ENCODE measurements around the gene STAG3.
A peak's percentile ranks its signal among the peaks of the same experiment; 100 is the strongest.
"Not testable (repeated sequence)": the region's sequence is repeated elsewhere in the genome, so short reads cannot be mapped to it uniquely, and the experiment has no call there.

The STAG3 gene

DNA sequence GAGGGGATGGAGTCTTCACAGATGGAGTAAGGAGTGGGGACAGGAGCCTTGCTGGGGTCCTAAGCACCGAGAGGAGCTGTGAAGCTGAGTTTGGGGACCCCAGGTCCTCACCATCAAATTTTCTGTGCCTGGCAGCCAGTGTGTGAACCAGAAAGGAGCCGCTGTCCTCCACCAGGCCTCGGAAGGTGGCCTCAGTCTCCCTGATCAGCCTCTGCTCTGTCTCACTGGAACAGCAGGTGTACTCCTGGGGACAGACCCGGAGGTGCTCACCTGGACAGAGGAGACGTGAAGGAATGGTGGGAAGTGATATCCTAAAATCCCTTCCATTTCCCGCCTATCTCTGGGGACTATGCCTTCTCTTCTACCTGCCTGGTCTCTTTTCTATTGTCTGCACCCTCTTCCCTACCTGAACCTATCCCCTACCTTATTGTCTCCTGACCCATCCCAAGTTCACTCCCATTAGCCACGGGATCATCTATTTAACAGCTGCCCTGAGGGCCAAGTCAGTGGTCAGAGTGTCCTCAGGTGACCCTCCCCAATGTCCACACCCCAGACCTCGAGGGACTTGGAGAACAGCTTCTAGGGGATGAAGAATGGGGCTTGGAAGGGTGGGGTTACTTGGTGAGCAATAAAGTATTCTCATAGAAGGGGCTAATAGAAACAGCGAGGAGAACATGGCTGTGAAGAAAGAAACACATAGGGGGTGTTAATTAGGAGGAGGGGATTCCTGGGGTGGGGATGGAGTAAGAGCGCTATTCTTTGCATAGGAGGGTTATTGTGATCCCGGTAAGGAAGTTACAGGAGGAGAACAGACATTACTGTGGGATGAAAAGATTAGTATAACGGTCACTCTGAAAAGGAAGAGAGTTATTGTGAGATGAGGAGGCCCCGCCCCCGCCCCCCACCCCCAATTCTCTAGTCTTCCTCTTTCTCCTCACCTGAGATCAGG lies 1.3 kb upstream of the STAG3 start:
- no peak for DNase-seq

DNA sequence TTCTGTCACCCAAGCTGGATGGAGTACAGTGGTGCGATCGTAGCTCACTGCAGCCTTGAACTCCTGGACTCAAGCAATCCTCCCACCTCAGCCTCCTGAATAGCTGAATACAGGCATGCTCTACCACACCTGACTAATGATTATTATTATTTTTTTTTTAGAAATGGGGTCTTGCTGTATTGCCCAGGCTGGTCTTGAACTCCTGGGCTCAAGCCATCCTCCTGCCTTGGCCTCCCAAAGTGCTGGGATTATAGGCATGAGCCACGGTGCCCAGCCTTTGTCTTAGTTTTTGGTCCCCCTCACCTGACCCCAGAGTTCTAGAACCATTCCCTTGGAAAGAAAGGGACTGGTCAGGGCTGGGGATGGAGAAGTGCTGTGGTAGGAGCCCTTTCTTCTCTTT lies 2.4 kb downstream of the STAG3 start:
- not testable (repeated sequence) for DNase-seq

DNA sequence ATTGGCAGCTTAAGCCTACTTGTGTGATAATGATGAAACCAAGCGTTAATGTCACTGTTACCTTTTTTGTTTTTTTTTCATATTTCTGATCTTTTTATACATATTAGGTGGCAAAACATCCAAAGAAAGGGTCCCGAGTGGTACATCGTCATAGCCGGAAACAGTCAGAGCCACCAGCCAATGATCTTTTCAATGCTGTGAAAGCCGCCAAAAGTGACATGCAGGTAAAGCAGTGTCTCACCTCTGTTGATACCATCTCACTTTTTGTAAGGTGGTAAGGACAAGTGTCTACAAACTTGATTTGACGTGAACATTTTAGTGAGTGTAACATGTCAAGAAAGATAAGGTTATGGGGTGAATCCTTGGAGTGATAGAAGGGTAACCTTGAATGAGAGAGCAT lies 4.9 kb downstream of the STAG3 start:
- not testable (repeated sequence) for DNase-seq

DNA sequence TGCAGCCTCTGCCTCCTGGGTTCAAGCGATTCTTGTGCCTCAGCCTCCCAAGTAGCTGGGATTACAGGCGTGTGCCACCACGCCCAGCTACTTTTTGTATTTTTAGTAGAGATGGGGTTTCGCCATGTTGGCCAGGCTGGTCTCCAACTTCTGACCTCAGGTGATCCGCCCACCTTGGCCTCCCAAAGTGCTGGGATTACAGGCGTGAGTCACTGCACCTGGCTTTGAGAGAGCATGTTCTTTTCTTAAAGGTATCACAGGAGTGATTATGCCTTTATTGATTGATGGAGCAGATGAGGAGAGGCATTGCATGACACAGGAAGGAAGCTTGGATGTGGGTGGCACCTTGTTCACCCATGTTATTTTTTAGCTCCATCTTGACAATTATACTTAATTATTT lies 5.4 kb downstream of the STAG3 start:
- not testable (repeated sequence) for DNase-seq

DNA sequence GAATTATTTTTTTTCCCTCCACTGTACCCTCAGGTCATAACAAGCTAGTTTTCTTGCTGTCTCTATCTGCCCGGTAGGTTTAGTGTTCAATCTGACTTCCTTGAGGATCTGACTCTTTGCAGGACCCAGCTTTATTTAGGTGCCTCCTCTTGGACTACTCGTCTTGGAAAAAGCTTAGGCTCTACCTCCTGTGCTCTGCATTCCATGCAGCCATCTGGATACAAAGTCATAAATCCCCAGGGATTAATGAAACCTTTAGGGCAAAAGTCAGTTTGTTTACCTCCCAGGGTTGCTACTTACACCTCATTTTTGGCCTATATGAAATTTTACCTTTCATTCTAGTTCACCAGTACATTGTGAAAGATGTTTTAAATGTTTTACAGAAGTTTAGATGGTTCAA lies 8.0 kb downstream of the STAG3 start:
- DNase-seq, result no peak

DNA sequence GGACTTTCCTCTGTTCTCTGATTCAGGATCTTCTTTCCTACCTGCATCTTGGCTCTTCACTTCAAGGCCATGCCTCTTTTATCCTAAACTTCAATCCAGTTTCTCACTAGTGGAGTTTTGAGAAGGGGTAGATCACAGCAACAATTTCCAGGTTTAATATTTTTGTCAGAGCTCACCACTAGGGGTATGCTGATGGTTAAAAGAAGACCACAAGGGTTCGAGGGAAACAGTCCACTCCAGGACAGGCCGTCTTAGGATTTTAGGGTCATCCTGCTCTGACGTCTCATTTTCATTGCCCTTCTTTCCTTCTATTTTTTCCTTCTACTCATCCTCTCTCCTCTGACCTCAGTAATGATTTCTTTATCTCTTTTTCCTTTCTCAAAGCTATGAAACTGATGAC lies 11.3 kb downstream of the STAG3 start:
- no peak for DNase-seq

DNA sequence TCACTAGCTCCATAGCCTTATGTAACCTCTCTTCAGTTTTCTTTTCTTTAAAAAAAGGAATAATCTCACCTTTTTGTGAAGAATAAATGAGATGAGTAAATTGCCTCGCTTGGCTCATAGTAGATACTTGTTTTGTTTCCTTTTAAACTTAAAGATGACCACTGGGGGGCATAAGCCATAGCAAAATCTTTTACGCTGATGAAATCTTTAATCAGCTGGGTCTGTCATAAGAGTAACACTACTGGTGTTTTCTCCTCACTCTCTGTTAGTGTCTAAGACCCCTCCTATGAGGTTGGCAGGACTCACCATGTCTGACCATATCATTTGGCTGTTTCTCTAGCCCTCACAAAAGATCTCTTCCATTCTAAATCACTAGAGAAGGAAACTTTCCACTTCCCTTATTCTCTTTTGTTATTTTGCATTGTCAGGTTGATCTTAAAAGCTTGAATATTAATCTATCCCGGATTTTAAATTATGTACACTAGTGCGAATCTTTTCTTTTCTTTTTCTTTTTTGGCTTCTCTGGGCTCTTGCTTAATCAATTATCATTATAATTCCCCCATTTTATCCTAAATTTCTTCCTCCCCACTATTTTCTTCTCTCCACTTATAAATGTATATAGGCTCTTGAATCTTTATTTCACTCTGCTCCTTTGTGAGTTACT lies 12.5 kb downstream of the STAG3 start:
- no peak for DNase-seq

DNA sequence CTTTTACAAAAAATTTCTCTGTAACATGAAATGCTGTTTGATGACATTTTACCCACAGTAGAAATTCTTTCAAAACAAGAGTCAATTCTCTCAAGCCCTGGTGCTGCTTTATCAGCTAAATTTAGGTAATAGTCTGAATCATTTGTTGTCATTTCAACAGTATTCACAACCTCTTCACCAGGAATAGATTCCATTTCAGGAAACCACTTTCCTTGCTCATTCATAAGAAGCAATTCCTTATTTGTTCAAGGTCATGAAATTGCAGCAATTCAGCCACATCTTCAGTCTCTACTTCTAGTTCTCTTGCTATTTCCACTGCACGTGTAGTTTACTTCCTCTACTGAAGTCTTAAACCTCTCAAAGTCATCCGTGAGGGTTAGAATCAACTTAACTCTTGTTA lies 14.1 kb downstream of the STAG3 start:
- DNase-seq, result no peak

DNA sequence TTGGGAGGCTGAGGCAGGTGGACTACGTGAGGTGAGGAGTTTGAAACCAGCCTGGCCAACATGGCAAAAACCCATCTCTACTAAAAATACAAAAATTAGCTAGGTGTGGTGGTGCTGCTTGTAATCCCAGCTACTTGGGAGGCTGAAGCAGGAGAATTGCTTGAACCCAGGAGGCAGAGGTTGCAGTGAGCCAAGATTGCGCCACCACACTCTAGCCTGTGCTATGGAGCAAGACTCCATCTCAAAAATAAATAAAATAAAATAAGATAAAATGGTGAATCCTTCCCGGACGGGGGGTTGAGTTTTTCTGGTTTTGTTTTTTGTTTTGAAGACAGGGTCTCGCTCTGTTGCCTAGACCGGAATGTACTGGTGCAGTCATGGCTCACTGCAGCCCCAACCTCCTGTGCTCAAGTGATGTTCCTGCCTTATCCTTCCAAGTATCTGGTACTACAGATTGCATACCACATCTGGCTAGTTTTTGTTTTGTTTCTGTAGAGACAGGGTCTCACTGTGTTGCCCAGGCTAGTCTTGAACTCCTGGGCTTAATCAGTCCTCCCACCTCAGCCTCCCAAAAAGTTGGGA lies 14.7 kb downstream of the STAG3 start:
- not testable (repeated sequence) for DNase-seq

DNA sequence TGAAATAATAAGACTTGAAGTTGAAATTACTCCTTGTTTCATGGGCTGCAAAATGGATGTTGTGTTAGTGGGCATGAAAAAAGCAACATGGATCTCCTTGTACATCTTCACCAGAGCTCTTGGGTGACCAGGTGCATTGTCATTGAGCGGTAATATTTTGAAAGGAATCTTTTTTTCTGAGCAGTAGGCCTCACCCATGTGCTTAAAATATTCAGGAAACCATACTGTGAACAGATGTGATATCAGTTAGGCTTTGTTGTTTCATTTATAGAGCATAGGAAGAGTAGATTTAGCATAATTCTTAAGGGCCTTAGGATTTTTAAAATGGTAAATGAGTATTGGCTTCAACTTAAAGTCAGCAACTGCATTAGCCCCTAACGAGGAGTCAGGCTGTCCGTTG lies 15.3 kb downstream of the STAG3 start:
- DNase-seq, result no peak

DNA sequence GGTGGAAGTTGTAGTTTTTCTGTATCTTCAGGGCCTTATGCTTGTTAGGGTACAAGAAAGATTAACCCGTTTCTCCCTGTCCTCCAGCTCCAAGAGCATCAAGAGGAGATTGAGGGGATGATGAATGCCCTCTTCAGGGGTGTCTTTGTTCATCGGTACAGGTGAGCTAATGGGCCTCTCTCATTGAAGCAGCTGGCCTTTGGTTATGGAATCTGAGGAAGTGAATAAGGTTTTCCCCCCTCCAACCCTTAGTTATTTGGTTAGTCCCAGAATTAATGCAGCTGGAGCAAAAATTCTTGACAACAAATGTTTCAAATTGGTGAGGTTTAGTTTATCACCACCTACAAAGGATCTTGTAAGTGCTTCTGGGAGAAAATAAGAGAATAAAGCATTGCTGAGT lies 17.5 kb downstream of the STAG3 start:
- no peak for DNase-seq

DNA sequence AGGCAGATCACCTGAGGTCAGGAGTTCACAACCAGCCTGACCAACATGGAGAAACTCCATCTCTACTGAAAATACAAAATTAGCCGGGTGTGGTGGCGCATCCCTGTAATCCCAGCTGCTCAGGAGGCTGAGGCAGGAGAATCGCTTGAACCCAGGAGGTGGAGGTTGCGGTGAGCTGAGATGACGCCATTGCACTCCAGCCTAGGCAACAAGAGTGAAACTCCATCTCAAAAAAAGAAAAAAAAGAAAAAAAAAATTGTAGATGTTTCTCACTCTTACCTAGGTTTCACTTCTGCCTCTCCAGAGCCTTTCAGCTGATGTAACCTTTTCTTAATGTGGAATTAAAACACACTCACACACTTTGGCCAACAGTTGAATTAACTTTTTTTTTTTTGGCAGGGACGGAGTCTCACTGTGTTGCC lies 18.2 kb downstream of the STAG3 start:
- DNase-seq, result not testable (repeated sequence)

DNA sequence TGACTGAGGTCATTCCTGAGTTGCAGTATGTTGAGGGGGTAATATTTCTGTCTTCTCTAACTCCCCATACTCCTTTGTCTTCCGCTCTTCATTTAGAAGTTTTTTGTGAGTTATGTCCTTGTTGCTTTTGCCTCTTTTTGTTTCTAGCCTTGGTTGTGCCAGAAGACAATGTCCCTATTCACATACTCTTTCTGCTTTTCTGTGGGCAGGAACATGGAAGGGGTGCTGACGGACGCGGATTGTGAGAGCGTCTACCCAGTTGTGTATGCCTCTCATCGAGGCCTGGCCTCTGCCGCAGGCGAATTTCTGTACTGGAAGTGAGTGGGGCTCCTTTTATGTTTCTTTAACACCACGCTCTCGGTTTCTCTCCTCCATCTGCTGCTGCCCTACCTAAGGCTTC lies 20.5 kb downstream of the STAG3 start:
- no peak for DNase-seq

DNA sequence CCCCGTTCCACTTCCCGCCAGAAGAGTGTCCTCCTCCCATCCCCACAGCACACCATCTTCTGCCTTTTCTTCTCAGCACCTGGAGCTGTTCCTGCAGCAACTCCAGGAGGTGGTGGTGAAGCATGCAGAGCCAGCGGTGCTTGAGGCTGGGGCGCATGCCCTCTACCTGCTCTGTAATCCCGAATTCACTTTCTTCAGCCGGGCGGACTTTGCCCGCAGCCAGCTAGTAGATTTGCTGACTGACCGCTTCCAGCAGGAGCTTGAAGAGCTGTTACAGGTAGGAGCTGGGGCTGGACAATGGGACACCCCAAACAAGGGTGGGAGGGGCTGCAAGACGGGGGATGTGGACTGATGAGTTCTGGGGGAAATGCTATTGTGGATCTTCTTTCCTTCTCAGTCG lies 23.0 kb downstream of the STAG3 start:
- DNase-seq, result no peak

DNA sequence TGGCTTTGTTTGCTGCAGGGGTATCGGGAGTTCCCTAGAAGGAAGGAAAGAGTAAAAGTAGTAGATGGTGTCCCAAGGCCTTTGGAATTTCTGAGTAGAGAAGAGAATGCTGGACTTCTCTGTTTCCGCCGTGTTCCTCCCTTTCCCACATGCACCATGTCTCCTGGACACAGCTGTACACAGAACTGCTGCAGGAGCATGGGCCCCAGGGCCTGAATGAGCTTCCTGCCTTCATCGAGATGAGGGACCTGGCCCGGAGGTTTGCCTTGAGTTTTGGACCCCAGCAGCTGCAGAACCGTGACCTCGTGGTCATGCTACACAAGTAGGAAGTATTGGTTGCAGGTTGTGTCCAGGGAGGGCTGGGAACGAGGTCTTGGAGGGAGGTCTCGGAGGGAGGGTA lies 26.7 kb downstream of the STAG3 start:
- no peak for DNase-seq

DNA sequence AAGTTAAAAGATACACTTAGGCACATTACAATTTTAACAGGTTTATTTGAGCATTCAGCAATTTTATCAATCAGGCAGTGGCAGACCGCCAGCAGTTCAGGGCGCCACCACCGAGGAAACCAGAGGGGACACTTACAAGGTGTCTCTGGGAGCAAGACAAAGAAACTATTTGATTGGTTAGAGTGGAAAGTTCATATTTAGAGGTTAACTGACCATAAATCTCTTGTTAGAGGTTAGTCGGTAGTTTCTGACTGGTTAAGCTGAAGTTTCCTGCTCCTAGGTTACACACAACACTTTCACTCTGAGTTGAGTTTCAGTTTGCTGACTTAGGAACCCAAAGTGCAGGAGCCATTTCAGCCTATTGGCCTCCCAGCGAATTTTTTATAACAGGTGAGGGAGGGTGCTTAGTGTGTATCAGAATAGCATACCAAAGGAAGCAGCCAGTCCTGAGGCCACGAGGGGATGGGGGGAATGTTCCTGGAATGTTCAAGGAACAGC lies 31.2 kb downstream of the STAG3 start:
- DNase-seq, result peak in 1 of 2 experiments; percentile 16

DNA sequence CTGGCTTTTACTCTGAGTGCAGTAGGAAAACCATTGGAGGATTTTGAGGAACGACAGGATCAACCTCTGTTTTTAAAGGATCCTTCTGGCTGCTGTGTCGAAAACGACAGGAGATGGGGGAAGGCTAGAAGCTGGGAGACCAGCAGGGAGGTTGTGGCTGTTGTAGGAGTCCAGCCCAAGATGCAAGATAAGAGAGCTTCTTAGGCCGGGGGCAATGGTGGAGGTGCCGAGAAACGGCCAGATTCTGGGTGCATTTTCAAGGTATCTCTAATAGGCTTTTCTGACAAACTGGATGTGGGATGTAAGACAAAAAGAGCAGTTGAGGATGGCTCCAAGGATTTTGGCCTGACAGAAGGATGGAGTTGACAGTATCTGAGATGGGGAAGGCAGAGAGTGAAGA lies 31.8 kb downstream of the STAG3 start:
- DNase-seq, result no peak

DNA sequence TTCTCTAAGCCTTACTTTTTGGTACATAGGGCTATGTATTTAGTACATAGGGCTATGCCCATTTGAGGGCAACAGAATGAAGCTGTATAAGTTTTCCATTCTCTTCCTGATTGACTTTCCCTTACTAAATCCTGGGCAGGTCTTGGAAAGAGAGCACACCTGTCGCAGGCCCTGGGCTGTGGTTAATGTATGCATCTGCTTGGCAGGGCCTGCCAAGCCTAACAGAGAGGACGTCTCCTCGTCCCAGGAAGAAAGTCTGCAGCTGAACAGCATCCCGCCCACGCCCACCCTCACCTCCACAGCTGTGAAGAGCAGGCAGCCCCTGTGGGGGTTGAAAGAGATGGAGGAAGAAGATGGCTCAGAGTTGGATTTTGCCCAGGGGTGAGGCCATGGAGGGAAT lies 33.1 kb downstream of the STAG3 start:
- DNase-seq, result peak; percentile 16 to 29

DNA sequence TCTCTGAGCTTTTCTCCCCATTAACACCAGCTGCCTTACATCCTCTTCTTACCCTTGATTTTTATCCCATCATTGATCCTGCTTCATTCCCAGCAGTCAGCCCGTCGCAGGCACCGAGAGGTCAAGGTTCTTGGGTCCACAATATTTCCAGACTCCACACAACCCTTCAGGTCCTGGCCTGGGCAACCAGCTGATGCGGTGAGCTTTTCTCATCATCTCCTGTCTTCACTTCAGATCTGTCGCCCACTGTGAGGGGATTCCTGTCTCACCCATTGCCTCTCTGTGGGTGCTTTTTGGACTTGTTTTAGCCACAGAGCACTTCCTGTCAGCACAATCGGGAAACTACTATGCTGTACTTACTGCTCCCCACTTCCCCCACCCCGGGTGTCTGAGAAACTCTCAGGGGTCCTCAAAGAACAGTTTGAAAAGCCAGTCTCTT lies 33.6 kb downstream of the STAG3 start:
- no peak for DNase-seq

DNA sequence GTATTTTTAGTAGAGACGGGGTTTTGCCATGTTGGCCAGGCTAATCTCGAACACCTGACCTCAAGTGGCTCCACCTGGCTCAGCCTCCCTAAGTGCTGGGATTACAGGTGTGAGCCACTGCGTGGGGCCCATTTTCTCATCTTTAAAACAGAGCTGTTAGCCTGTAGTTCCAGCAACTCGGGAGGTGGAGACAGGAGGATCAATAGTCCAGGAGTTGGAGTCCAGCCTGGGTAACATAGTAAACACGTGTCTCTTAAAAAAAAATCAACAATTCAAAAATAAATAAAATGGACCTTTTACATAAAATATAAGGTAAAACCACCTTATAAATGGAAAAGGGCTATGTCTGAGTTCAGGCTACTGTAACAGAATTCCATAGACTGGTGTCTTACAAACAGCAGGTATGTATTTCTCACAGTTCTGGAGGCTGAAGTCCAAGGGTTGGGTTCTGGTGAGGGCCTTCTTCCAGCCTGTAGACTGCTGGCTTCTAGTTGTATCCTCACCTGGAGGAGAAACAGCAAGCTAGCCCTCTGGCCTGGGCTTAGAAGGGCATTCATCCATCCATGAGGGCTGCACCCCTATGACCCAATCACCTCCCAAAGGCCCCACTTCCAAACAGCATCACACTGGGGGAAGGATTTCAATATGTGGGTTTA lies 35.0 kb downstream of the STAG3 start:
- DNase-seq, result no peak

DNA sequence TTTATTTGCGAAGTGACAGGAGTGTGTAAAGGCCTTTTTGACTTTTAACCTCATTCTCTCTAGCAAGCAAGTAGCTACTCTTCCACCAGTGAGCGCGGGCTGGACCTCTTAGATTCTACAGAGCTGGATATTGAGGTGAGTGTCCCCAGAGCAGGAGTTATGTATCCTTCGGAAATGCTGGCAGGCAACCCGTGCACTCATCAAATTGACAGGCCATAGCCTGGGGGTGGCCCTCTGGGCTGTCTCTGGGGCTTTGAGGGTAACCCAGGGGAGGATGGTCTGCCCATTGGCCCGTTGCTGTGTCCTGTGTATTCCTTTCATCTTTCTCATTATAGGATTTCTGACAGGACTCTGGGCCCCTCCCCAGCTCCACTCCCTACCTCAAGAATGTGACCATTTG lies 36.0 kb downstream of the STAG3 start:
- DNase-seq, result no peak

DNA sequence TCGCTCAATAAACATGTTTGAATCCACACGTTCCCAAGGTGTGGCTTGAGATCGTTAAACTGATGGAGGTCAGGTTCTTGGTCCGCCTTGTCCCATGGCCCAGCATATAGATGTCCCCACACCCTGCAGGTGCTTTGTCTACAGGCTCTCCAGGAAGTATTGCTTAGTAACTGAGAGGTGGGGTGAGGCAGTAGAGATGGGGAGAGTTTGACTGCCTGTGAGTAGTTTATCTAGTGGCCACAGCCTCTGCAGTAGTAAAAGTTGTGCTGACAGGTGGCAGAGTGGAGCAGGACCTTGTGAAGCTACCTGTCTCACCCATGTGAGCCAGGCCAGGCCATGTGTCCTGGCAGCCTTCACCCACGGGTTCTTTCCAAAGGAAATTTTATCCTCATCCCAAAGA lies 36.6 kb downstream of the STAG3 start:
- not testable (repeated sequence) for DNase-seq

DNA sequence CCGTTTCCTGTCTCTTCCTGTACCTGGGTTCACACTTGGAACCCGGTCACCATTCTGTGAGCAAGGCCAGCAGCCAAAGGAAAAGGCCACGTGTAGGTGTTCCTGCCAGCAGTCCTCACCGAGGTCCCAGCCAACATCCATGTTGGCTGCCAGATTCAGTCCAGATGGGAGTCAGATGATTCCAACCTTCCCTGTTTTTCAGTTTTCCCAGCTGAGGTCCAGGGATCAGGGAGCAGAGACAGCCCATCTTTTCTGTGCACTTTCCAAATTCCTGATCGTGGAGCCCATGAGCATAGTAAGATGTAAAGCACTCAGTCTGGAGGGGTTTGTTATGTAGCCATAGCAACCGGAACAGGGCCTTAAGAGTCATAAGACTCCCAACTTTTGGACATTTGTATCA lies 38.2 kb downstream of the STAG3 start:
- no peak for DNase-seq

Measured in activated CD4-positive, alpha-beta T cell treated with anti-CD3 and anti-CD28 coated beads, Interleukin-2, amount 50 U/mL, for 4 hours (primary cell).